ENCODE data around the gene WNT7A.

Gene WNT7A

DNA sequence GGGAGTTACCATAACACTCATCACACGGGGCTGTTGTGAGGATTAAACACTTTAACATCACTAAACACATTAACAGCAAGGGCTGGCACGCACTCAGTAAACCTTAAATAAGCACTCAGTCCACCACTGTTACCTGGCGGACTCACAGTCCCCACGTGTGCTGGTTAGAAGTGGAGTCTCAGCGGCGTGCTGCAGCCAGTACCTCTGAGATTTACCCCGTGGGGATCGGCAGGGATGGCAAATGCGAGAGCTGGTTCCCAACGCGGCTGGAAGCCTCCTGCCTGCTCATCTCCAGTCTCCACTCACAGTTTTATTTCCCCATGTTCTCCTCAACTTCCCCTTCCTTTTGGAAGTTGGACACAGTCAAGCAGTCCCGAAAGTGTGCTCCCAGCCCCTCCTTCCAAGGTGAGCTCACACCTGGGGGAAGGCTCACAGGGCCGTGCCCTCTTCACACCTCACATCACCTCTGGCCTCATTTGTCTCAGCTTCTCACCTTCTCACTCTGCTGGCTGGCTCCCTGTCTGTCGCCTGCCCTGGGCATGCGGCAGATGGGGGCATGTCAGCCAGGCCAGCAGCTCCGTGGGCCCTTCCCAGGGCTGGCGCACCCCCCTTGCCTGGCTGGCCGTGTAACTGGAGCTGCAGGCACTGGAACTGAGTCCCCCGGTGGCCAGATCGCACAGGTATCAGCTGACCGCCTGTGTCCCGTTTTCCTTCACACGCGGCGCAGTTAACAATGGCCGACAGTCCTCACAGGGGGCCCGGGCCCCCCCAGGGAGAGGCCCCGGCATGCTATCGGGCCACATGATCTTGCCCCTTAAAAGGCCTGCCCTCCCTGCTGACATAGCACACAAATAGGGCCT, 87.1 kb downstream of the WNT7A start:
- Mint-ChIP-seq H3K36me3 (no peaks in the 10 kb centered on the region), H3K9me3 (no peaks in the 10 kb centered on the region), H3K27ac (no peak overlapping the region), H3K4me1 (peaks cover 7% of the 10 kb centered on the region), H3K27me3 (peaks cover 2% of the 10 kb centered on the region), H3K4me3 (no peak overlapping the region)

DNA sequence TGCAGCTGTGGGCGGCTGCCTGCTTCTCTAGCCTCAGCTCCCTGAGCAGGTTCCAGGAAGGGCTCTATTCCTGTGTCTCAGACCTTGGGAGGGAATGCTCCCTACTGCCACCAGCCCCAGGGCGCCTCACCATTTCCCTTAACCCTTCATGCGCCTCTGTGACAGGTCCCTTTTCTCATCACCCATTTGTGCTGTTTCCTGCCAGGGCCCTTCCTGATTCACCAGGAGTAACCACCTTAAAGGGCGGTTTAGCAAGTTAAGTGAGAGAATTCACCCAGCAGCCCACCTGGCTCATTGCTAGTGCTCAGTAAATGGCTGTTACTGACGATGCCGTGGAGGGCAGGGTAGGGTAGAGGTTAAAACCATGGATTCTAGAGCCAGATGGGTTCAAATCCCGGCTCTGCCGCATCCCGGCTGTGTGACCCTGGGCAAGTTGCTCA, 87.8 kb downstream of the WNT7A start:
- no peak overlapping the region for H3K4me3 Mint-ChIP-seq
- no peaks in the 10 kb centered on the region for H3K36me3 Mint-ChIP-seq
- peaks cover 2% of the 10 kb centered on the region for H3K27me3 Mint-ChIP-seq
- no peak overlapping the region for H3K27ac Mint-ChIP-seq
- H3K4me1 Mint-ChIP-seq = peaks cover 7% of the 10 kb centered on the region
- H3K9me3 Mint-ChIP-seq = no peaks in the 10 kb centered on the region

DNA sequence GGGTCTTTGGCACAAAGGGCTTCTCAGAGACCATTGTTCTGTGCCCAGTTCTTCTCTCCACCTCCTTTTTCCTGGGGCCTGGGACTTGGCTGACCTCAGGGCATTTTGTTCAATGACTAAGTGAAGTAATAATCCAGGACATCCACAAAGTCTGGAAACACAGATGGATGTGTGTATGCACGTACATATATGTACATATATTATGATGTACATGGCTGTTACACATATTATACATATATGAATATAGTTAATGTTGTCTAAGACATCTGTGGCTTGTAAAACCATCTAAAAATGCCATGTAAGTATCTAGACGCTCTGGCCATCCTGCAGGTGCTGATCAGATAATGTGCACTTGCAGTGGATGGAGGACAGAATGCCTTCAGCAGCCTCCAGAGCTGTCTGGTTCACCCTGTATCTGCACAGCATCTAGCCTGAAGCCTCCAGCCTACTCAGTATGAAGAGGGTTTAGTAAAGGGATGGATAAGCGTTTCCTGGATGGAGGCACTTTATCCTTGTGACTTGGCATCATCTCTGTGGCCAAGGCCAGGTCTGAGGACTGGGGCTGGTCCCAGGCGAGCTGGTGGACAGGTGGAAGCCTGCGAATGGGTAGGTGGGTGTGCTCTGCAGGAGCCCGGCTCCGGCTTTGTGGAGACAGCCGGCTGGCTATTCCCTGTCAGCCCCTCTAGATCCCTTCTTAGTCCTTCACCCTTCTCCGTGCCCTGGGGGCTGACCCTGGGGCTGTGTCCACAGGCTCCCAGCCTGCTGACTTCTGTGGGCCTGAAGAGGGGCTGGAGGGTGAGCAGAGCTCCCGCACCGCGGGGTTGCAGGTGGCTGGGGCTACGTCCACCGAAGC, 88.4 kb downstream of the WNT7A start:
- H3K9me3 Mint-ChIP-seq = no peaks in the 10 kb centered on the region
- H3K36me3 Mint-ChIP-seq = no peaks in the 10 kb centered on the region
- peaks cover 1% of the 10 kb centered on the region for H3K4me1 Mint-ChIP-seq
- H3K27me3 Mint-ChIP-seq = peaks cover 2% of the 10 kb centered on the region
- no peak overlapping the region for H3K4me3 Mint-ChIP-seq
- H3K27ac Mint-ChIP-seq = no peak overlapping the region

DNA sequence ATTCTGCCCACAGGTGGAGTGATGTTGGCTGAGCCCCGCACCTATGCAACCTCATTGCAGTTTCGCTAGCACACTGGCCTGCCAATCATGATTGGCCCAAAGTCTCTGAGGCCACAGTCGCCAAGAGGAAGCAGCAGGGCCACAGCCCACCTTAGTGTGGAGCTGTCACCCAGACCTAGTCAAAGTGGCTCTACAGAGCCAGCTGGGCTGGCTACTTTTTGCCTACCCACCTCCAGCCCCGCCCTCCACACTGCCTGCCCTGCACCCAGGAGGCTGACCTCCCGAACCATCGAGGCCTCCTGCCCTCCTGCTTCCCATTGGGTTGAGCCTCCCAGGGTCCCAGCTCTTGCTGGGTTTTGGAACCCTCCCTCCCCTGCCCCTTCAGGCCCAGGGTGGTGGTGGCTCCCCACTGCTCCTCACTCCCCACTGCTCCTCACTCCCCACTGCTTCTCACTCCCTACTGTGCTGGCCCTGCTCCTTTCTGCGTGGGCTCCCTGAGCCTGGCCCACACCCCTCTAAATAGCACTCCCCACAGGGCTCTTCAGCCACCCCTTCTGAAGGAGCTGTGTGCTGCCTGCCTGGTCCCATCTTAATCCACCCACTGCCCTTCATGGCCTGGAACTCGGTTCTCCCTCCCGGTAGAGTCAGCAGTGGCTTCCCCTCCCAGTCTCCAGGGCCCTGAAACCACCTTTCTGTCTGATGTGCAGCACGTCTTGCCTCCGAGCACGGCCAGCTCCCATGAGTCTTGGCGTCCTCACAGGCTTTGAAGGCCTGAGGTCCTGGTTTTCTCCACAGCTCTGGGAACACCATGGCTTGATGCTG, 89.3 kb downstream of the WNT7A start:
- H3K4me1 Mint-ChIP-seq = no peaks in the 10 kb centered on the region
- no peak overlapping the region for H3K27ac Mint-ChIP-seq
- H3K27me3 Mint-ChIP-seq = peaks cover 2% of the 10 kb centered on the region
- no peaks in the 10 kb centered on the region for H3K36me3 Mint-ChIP-seq
- no peaks in the 10 kb centered on the region for H3K9me3 Mint-ChIP-seq
- no peak overlapping the region for H3K4me3 Mint-ChIP-seq

DNA sequence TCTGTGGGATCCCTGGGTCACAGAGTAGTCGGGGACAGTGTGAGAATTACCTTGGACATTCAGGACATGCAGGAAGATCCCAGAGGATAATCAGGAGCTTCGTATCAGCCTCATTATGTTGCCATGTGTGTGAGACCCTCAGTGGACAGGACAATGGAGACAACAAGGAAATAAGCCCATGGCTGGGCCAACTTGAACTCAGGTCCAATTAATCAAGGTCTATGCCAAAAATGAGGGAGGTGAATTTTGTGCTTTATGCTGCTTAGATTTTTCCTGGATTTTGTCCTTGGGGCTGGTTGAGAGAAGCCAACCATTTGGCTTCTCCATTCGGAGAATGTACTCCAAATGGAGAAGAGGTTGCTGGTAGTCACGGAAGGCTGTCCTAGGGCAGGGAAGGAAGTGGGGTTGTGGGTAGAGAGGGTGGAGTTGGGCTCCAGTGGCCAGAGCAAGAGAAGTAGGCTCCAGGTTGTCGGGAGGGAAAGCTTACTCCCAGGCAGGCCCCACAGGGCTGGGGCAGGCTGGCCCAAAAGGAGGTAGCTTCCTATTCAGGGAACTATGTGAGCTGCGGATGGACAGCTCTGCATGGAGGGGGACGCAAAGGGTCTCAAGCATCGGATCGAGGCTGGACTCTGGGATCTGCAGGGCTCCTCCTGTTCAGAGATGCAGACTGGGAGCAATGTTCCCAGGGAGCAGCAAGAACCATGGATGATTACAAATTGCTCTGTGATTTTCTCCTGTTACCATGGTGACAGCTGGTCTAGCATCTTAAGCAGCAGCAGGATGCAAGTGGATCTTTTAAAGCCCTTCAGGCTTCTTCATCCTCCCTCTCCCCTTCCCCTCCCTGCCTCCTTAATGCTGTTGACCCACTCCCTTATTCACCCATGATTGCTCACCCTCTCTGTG, 91.1 kb downstream of the WNT7A start:
- no peak overlapping the region for H3K27ac Mint-ChIP-seq

DNA sequence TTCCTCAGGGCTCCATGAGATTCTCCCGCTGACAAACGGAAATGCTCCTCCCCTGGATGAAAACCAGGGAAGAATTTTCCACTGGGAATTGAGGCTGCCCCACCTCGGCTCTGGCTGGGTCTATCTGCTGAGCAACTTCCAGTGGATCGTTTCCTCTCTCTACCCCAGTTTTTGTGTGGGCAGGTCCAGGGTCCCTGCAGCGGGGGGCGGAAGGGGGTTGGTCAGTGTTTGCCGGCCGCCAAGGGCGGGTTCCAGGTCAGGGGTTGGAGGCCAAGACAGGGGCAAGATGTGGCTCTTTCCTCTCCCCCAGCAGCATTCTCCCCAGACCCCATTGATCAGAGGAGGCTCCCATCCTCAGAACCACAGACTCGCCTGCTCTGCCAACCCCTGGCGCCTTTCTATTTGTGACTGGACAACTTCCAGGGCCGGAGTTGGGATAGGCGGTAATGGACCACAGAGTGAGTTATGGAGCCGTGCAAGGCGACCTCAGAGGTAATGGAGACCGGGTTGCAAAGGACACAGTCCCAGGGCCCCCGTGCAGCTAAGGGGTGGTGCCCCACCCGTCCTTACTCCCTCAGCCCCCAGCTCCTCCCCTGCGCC, 92.2 kb downstream of the WNT7A start:
- Mint-ChIP-seq H3K4me3 (no peak overlapping the region), H3K36me3 (no peaks in the 10 kb centered on the region), H3K4me1 (peaks cover under 1% of the 10 kb centered on the region), H3K27me3 (peaks cover 2% of the 10 kb centered on the region), H3K27ac (no peak overlapping the region), H3K9me3 (no peaks in the 10 kb centered on the region)

More for the DNA sequence above, 91.1 kb downstream of the WNT7A start:
- Mint-ChIP-seq H3K27me3 (peaks cover 2% of the 10 kb centered on the region), H3K9me3 (no peaks in the 10 kb centered on the region), H3K36me3 (no peaks in the 10 kb centered on the region), H3K4me3 (no peak overlapping the region), H3K4me1 (no peaks in the 10 kb centered on the region)

DNA sequence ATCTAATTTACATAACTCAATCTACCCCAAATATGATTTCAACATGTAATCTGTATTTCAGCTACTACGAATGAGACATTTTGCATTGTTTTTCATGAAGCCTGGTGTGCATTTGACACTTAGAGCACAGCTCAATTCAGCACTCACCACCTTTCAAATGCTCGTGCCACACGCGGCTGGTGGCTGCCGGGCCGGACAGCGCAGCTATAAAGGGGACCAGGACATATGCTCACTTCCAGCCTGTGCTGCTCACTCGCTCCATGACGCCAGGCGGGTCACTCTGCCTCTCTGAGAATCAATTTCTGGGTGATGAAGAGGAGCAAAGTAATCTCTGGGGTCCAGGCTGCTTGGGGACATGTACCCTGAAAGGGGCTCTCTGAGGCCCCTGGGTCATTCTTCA, 93.1 kb downstream of the WNT7A start:
- Mint-ChIP-seq H3K9me3 (no peaks in the 10 kb centered on the region), H3K4me1 (peaks cover 3% of the 10 kb centered on the region), H3K36me3 (no peaks in the 10 kb centered on the region), H3K27me3 (peaks cover 2% of the 10 kb centered on the region), H3K4me3 (no peak overlapping the region), H3K27ac (no peak overlapping the region)

DNA sequence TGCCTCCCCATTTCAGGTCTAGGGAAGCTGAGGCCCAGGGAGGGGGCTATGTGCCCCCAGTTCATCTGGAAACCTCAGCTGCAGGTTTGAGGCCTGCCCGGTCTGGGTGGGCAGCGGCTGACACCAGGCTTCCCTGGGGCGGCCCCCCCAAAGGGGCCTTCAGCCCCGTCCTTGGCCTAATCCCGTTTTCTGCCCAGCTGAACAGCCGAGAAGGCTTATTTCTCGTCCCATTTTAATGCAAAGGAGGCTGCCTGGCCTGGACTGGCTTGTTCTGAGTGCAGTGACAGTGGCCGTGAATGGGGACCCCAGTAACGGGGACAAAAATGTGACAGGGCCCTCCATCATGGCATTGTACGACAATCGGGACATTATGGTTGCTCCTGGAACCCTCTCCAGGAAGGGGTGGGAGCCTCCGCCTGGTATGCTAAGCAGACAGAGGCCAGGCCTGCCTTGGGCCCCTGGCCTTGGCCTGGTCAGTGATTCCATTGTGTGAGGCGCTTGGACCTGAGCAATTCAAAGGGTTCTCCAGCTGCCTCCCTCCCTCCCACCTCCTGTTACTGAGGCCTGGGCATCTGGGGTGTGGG, 93.9 kb downstream of the WNT7A start:
- H3K4me3 Mint-ChIP-seq = no peak overlapping the region
- H3K36me3 Mint-ChIP-seq = no peaks in the 10 kb centered on the region
- no peaks in the 10 kb centered on the region for H3K9me3 Mint-ChIP-seq
- H3K27ac Mint-ChIP-seq = no peak overlapping the region
- peaks cover 3% of the 10 kb centered on the region for H3K4me1 Mint-ChIP-seq
- peaks cover 2% of the 10 kb centered on the region for H3K27me3 Mint-ChIP-seq

DNA sequence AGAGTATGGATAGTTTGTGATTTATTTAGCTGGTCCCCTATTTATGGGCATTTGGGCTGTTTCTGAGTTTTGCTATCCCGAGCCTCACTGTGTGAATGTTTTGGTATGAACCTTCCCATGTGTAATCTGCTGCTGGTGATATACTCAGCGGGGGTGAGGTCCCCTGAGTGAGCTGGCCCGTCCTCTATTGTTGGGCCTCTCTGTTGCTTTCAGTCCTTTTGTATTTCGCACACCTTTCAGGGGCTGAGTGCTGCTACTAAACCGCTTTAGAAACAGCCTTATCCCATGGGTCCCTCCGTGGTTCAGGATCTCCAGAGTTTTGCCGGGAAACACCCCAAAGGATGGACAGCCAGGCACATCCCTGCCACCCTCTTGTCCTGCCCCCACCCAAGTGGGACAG, 94.5 kb downstream of the WNT7A start:
- Mint-ChIP-seq H3K36me3 (no peaks in the 10 kb centered on the region), H3K4me3 (no peak overlapping the region), H3K27ac (no peak overlapping the region)

DNA sequence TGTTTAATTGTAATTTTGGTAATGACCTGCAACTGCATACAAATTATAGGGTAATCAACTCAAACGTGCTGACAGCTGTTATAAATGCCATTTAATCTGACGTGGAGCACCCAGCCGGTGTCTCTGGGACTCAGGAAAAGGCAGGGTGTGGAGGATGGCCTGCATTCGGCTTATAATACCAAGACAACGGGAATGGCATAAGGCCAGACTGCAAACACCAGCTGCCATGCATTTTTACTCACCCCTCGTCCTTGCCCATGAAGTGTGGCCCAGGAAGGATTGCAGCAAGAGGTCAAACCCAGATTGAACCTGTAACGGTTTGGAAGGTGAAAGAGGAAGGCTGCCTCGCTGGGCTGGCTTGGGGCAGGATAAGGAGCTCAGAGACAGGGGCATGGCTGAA, 96.4 kb downstream of the WNT7A start:
- H3K36me3 Mint-ChIP-seq = no peaks in the 10 kb centered on the region
- H3K4me3 Mint-ChIP-seq = no peak overlapping the region
- no peak overlapping the region for H3K27ac Mint-ChIP-seq
- H3K9me3 Mint-ChIP-seq = no peaks in the 10 kb centered on the region
- H3K27me3 Mint-ChIP-seq = peaks cover under 1% of the 10 kb centered on the region
- H3K4me1 Mint-ChIP-seq = peaks cover 3% of the 10 kb centered on the region

More for the DNA sequence above, 94.5 kb downstream of the WNT7A start:
- H3K9me3 Mint-ChIP-seq = no peaks in the 10 kb centered on the region
- H3K4me1 Mint-ChIP-seq = peaks cover 3% of the 10 kb centered on the region
- H3K27me3 Mint-ChIP-seq = peaks cover 2% of the 10 kb centered on the region

DNA sequence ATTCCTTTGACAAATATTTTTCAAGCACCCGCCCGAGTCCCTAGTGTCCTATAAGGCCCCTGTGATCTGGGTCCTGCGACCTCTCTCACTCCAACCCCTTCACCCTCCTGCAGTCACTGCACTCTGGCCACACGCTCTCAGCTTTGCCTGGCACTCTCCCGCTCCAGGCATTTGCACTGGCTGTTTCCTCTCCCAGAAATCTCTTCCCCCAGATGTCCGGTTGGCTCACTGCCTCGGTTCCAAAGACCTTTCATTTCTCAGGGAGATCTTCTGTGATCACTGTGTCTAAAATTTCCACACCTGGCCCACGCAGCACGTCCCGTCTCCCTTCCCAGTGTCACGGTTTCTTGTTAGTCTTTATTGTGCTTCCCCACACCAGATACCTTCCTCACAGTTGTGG, 97.4 kb downstream of the WNT7A start:
- Mint-ChIP-seq H3K4me3 (no peak overlapping the region), H3K9me3 (no peaks in the 10 kb centered on the region), H3K27ac (no peak overlapping the region), H3K27me3 (no peaks in the 10 kb centered on the region), H3K4me1 (peaks cover 3% of the 10 kb centered on the region), H3K36me3 (no peaks in the 10 kb centered on the region)

DNA sequence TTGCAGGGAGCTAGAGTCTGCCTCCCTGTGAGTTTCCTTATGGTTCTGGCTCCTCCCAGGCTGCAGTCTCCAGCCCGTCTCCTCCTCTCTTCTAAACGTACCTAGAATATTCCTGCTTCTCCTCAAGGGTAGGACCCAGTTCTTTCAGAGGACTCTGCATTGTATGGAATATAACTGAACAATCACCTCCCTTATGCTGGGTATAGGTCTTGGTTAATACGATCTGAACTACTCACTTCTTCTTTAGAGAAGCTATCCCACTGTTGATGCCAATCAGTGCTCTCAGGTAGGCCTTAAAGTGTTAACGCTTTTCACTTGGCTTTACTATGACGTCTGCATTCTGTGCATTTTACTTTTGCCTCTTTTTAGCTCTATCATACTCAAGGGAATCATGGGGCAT, 98.5 kb downstream of the WNT7A start:
- Mint-ChIP-seq H3K27ac (no peak overlapping the region), H3K4me3 (no peak overlapping the region), H3K4me1 (peaks cover 3% of the 10 kb centered on the region), H3K9me3 (no peaks in the 10 kb centered on the region), H3K27me3 (no peaks in the 10 kb centered on the region), H3K36me3 (no peaks in the 10 kb centered on the region)

DNA sequence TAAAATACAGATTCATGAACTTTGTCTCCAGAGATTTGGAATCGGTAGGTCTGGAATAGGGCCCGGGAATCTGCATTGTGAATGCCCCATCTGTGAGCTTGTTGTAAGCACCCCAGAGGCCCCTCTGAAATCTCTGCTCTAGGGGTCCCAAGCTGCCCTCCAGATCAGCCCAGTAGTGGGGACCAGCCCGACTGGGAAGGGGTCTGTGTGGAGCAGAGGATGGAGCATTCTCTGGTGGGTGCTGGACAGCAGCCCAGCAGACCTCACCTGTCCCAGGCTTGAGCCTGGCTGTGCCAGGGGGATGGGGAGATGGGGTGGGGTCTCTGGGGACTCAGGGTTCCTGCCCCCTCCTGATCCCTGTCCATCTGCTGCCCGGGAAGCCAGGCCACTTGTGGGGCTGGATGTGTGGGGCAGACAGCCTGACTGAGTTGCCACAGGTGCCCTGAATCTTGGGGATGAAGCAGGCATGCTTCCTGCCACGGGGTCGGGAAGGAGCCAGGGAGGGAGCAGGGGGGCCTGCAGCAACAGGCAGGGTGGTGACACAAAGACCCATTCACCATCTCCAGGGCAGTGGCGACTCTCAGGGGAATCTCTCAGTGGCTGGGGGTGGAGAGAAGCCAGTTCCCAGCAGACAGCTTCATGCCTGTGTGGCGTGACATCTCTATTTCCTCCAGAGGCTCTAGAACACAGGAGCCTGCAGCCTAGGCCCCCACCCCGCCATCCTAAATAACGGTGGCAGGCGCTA, 99.3 kb downstream of the WNT7A start:
- Mint-ChIP-seq H3K9me3 (no peaks in the 10 kb centered on the region), H3K27ac (no peak overlapping the region), H3K27me3 (no peaks in the 10 kb centered on the region), H3K4me3 (no peak overlapping the region), H3K4me1 (peaks cover 3% of the 10 kb centered on the region), H3K36me3 (no peaks in the 10 kb centered on the region)
